WTC11 (cell line): ENCODE results near the gene KIAA1958.

Source experiments
- CBFB ChIP-seq: sonication (generic); formaldehyde crosslinking; IDR thresholded peaks from 2 replicates; pipeline ENCODE4 v1.8.1; 2022; ENCODE audit warnings: mild to moderate bottlenecking, low read depth, missing genetic modification reagents
- USF2 ChIP-seq: sonication (generic); formaldehyde crosslinking; IDR thresholded peaks from 2 replicates; pipeline ENCODE4 v1.8.1; 2023; ENCODE audit warnings: mild to moderate bottlenecking, missing genetic modification reagents, moderate library complexity
- ZNF317 ChIP-seq: sonication (generic); formaldehyde crosslinking; IDR thresholded peaks from 2 replicates; pipeline ENCODE4 v1.8.1; 2023; ENCODE audit warnings: low read depth, mild to moderate bottlenecking, moderate library complexity, missing genetic modification reagents, borderline replicate concordance
- ZNF423 ChIP-seq: fragments of 250-450 bp; sonication (Bioruptor Pico); IDR thresholded peaks from 2 replicates; pipeline ENCODE4 v2.1.2; 2022; ENCODE audit warnings: mild to moderate bottlenecking, moderate library complexity
- TF ChIP-seq, protein P1 (sequence below): sonication (generic); formaldehyde crosslinking; IDR thresholded peaks from 2 replicates; pipeline ENCODE4 v1.8.0; 2022; ENCODE audit warnings: mild to moderate bottlenecking, missing genetic modification reagents
- TF ChIP-seq, protein P2 (sequence below): fragments of 200-600 bp; IDR thresholded peaks from 2 replicates; pipeline ENCODE4 v1.8.0; 2022; ENCODE audit warnings: antibody characterized with exemption

DNA sequence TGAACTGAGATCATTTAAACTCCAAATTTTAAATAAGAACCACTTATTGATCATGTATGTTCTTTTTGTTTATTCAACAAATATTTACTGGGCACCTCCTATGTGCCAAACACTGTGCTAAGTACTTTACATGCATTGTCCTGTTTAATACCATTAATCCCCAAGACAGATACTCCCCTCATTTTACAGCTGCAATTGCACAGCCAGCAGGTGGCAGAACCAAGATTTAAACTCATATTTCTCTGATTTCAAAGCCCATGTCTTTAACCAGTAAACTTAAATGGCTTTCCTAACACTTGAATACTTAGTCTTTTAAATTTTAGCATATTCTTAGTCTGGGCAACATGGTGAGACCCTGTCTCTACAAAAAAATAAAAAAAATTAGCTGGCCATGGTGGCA is 43.4 kb upstream of the KIAA1958 start:
- TF ChIP-seq ZNF423 (CRISPR knock-in tag) (no peak), USF2 (CRISPR knock-in tag) (no peak), CBFB (CRISPR knock-in tag) (no peak), ZNF317 (no peak)
- TF ChIP-seq, protein P1, sequence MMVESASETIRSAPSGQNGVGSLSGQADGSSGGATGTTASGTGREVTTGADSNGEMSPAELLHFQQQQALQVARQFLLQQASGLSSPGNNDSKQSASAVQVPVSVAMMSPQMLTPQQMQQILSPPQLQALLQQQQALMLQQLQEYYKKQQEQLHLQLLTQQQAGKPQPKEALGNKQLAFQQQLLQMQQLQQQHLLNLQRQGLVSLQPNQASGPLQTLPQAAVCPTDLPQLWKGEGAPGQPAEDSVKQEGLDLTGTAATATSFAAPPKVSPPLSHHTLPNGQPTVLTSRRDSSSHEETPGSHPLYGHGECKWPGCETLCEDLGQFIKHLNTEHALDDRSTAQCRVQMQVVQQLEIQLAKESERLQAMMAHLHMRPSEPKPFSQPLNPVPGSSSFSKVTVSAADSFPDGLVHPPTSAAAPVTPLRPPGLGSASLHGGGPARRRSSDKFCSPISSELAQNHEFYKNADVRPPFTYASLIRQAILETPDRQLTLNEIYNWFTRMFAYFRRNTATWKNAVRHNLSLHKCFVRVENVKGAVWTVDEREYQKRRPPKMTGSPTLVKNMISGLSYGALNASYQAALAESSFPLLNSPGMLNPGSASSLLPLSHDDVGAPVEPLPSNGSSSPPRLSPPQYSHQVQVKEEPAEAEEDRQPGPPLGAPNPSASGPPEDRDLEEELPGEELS, result no peak
- TF ChIP-seq, protein P2, sequence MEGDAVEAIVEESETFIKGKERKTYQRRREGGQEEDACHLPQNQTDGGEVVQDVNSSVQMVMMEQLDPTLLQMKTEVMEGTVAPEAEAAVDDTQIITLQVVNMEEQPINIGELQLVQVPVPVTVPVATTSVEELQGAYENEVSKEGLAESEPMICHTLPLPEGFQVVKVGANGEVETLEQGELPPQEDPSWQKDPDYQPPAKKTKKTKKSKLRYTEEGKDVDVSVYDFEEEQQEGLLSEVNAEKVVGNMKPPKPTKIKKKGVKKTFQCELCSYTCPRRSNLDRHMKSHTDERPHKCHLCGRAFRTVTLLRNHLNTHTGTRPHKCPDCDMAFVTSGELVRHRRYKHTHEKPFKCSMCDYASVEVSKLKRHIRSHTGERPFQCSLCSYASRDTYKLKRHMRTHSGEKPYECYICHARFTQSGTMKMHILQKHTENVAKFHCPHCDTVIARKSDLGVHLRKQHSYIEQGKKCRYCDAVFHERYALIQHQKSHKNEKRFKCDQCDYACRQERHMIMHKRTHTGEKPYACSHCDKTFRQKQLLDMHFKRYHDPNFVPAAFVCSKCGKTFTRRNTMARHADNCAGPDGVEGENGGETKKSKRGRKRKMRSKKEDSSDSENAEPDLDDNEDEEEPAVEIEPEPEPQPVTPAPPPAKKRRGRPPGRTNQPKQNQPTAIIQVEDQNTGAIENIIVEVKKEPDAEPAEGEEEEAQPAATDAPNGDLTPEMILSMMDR, result no peak
